Measurements from ENCODE around the gene FSTL4. TPM values are rescaled to one million over a fixed set of nuclear protein-coding genes. Genes with fewer than 3 reads are reported as not detected.

Gene FSTL4
- total RNA-seq, 1 donor from 2014 or later, result 0.07 TPM

DNA sequence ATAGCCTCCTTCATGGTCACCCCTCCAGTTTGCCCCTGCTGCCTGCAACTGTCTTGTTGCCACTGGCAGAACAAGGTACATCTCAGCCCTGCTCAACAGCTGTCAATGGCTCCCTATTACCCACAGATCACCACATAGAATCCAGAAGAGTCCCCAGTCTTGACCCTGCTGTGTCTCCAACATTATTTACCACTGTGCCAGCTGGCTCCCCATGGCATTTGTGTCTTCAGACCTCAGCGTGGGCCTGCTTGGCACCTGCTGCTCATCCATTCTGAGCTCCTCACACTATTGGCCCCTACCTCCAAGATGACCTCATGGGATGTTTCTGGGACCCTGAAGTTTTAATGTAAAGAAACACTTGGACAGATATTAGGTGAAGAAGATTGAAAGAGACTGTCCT lies 358.7 kb downstream of the FSTL4 start:
- no peaks in the 10 kb centered on the region for H3K4me1 Mint-ChIP-seq (ENCODE audit: low read depth)
- H3K36me3 Mint-ChIP-seq (ENCODE audit: low read depth), result no peaks in the 10 kb centered on the region
- H3K27me3 Mint-ChIP-seq (ENCODE audit: low read depth), result no peaks in the 10 kb centered on the region
- no peaks in the 10 kb centered on the region for H3K9me3 Mint-ChIP-seq (ENCODE audit: low read depth)
- DNase-seq (ENCODE audit: low spot score), result no peak
- no peak overlapping the region for H3K4me3 Mint-ChIP-seq (ENCODE audit: unreplicated experiment)
- no peak overlapping the region for H3K27ac Mint-ChIP-seq (ENCODE audit: unreplicated experiment)
- TF ChIP-seq, protein P1, sequence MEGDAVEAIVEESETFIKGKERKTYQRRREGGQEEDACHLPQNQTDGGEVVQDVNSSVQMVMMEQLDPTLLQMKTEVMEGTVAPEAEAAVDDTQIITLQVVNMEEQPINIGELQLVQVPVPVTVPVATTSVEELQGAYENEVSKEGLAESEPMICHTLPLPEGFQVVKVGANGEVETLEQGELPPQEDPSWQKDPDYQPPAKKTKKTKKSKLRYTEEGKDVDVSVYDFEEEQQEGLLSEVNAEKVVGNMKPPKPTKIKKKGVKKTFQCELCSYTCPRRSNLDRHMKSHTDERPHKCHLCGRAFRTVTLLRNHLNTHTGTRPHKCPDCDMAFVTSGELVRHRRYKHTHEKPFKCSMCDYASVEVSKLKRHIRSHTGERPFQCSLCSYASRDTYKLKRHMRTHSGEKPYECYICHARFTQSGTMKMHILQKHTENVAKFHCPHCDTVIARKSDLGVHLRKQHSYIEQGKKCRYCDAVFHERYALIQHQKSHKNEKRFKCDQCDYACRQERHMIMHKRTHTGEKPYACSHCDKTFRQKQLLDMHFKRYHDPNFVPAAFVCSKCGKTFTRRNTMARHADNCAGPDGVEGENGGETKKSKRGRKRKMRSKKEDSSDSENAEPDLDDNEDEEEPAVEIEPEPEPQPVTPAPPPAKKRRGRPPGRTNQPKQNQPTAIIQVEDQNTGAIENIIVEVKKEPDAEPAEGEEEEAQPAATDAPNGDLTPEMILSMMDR (IDR thresholded peaks at IDR 0.05), result no peak

DNA sequence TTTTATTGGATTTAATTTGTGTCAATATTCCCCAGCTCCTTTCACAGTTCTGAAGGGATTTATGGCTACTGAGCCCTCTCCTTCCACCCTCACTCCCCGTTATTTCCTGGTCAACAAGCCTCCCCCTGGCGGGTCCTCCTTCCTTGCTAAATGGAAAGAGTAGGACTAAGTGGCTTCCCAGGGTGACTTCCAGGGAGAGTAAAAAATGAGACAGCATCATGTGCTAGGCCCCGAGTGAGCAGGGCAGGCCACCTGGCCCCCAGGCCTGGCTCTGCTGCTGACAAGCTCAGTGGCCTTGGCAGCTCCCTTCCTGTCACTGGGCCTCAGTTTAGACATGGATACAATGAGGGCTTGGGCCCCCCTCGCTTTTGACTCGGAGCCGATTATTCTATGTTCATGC lies 359.3 kb downstream of the FSTL4 start:
- H3K36me3 Mint-ChIP-seq (ENCODE audit: low read depth), result no peaks in the 10 kb centered on the region
- DNase-seq (ENCODE audit: low spot score), result peak; percentile 34
- H3K4me1 Mint-ChIP-seq (ENCODE audit: low read depth), result no peaks in the 10 kb centered on the region
- no peak overlapping the region for H3K4me3 Mint-ChIP-seq (ENCODE audit: unreplicated experiment)
- no peaks in the 10 kb centered on the region for H3K9me3 Mint-ChIP-seq (ENCODE audit: low read depth)
- H3K27ac Mint-ChIP-seq (ENCODE audit: unreplicated experiment), result no peak overlapping the region
- TF ChIP-seq, protein P1 (IDR thresholded peaks at IDR 0.05), result no peak
- no peaks in the 10 kb centered on the region for H3K27me3 Mint-ChIP-seq (ENCODE audit: low read depth)

DNA sequence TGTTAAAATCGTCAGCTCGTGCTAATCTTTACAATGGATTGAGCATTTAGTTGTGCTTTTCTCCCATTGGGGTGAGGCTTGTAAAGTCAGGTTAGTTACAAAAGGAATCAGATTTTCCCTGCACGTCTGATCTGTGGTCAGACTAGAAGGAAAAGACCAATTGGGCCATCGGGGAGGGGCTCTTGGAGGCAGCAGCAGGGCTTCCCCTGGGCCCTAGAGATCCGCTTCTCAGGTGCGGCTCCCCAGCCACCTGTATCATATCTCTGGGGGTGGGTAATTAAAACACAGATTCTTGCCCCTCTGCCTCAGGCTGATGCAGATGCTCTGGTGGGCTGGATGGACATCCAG lies 360.2 kb downstream of the FSTL4 start:
- no peaks in the 10 kb centered on the region for H3K36me3 Mint-ChIP-seq (ENCODE audit: low read depth)
- DNase-seq (ENCODE audit: low spot score), result no peak
- H3K9me3 Mint-ChIP-seq (ENCODE audit: low read depth), result no peaks in the 10 kb centered on the region
- no peaks in the 10 kb centered on the region for H3K27me3 Mint-ChIP-seq (ENCODE audit: low read depth)
- H3K4me3 Mint-ChIP-seq (ENCODE audit: unreplicated experiment), result no peak overlapping the region
- H3K4me1 Mint-ChIP-seq (ENCODE audit: low read depth), result no peaks in the 10 kb centered on the region
- H3K27ac Mint-ChIP-seq (ENCODE audit: unreplicated experiment), result no peak overlapping the region
- TF ChIP-seq, protein P1 (IDR thresholded peaks at IDR 0.05), result no peak

DNA sequence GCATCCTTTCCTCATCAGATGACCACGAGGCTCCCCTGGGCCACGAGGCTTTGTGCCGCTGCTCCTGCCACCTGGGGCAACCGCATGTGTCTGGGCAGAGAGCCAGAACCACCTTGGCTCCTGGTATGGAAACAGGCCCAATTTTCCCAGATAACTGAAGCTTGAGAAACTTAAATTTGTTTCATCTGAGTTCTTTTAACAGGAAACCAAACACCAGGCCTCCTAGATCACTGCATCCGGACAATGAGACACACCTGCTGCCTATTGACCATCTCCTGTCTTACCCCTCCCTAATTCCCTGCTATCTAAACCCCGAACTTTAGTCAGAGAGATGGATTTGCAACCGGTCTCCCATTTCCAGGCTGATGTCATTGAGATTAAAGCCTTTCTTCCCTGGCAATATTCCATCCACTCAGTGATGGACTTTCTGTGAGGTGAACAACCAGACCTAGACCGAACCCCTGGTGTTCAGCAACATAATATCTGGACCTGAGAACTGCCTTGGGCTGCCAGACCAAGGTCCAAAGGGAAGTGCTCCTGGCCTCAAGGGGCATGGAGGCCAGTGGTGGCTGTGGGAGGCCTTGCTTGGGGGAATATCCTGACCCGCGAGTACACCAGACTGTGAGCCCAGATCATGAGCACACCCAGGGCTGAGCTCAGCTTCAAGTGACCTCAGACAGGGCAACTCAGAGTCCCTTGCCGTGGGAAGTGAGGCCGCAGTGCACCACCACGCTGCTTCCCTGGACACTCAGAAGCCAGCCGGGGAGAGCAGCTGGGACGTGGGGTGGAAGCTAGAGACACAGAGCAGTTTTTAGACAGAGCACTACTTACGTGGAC lies 360.8 kb downstream of the FSTL4 start:
- no peak for DNase-seq (ENCODE audit: low spot score)
- H3K36me3 Mint-ChIP-seq (ENCODE audit: low read depth), result no peaks in the 10 kb centered on the region
- no peaks in the 10 kb centered on the region for H3K27me3 Mint-ChIP-seq (ENCODE audit: low read depth)
- no peak overlapping the region for H3K4me3 Mint-ChIP-seq (ENCODE audit: unreplicated experiment)
- H3K4me1 Mint-ChIP-seq (ENCODE audit: low read depth), result no peaks in the 10 kb centered on the region
- H3K9me3 Mint-ChIP-seq (ENCODE audit: low read depth), result no peaks in the 10 kb centered on the region
- no peak overlapping the region for H3K27ac Mint-ChIP-seq (ENCODE audit: unreplicated experiment)
- TF ChIP-seq, protein P1 (IDR thresholded peaks at IDR 0.05), result no peak

DNA sequence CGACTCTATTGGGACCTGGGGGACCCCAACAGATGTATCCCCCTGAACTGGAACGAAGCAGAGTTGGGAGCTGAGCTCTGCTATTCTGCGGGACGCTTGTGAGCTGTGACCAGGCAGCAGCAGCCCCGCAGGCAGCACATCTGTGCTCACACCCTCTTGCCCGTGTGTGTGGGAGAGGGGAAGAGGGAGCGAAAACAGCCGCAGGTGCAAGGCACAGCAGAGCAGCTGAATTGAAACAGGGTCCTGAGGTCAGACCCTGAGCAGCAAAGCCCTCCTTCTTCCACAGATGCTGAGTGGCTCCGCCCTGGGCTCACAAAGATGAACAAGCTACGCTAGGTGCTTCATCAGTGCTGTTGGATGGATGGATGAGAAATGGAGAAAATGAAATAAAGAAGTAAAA lies 361.8 kb downstream of the FSTL4 start:
- H3K4me3 Mint-ChIP-seq (ENCODE audit: unreplicated experiment), result no peak overlapping the region
- no peak for DNase-seq (ENCODE audit: low spot score)
- H3K36me3 Mint-ChIP-seq (ENCODE audit: low read depth), result no peaks in the 10 kb centered on the region
- H3K27ac Mint-ChIP-seq (ENCODE audit: unreplicated experiment), result no peak overlapping the region
- no peaks in the 10 kb centered on the region for H3K9me3 Mint-ChIP-seq (ENCODE audit: low read depth)
- peaks cover 4% of the 10 kb centered on the region for H3K4me1 Mint-ChIP-seq (ENCODE audit: low read depth)
- H3K27me3 Mint-ChIP-seq (ENCODE audit: low read depth), result no peaks in the 10 kb centered on the region
- TF ChIP-seq, protein P1 (IDR thresholded peaks at IDR 0.05), result no peak
